T-helper 17 cell (primary cell): ENCODE measurements around the gene C11orf54. TPM values are rescaled to one million over a fixed set of nuclear protein-coding genes. Genes with fewer than 3 reads are reported as not detected.

Experiments used
- ATAC-seq: fragments of 150-1000 bp; cut with Tn5 transposase; 2 replicates; pipeline ENCODE4 v1.10.0; 2021; ENCODE audit warnings: mild to moderate bottlenecking, moderate library complexity
- DNase-seq, 3 donors: peaks; one replicate each; pipeline versions ENCODE4 v3.0.0 to v3.0.0-alpha.2; 2020 to 2021
- H3K9me3 ChIP-seq: one replicate; pipeline ENCODE4 v1.7.0; 2013; ENCODE audit warnings: low read length, mild to moderate bottlenecking; ENCODE audit not compliant: control insufficient read depth, poor library complexity, severe bottlenecking
- H3K27ac Mint-ChIP-seq: one replicate; pipeline ENCODE4 v1.8.0; 2022; ENCODE audit warnings: mild to moderate bottlenecking, moderate library complexity, mixed read lengths
- H3K27me3 Mint-ChIP-seq: one replicate; pipeline ENCODE4 v1.8.0; 2022; ENCODE audit warnings: mixed read lengths
- H3K36me3 Mint-ChIP-seq: one replicate; pipeline ENCODE4 v1.8.0; 2022; ENCODE audit warnings: low read depth, mixed read lengths
- H3K4me1 Mint-ChIP-seq: one replicate; pipeline ENCODE4 v1.8.0; 2022; ENCODE audit warnings: mild to moderate bottlenecking, mixed read lengths
- H3K4me3 Mint-ChIP-seq: one replicate; pipeline ENCODE4 v1.8.0; 2022; ENCODE audit warnings: mild to moderate bottlenecking, moderate library complexity, mixed read lengths
- total RNA-seq, 4 donors: library from RNA in 2 of 4; stranded (reverse) in 2 of 4; gene quantifications; one replicate each; pipeline ENCODE4 v1.2.3 and lab custom pipeline; 2022 to 2026

C11orf54 gene
- total RNA-seq, 2 donors from 2014 or later: 12.1 to 13.9 TPM

DNA sequence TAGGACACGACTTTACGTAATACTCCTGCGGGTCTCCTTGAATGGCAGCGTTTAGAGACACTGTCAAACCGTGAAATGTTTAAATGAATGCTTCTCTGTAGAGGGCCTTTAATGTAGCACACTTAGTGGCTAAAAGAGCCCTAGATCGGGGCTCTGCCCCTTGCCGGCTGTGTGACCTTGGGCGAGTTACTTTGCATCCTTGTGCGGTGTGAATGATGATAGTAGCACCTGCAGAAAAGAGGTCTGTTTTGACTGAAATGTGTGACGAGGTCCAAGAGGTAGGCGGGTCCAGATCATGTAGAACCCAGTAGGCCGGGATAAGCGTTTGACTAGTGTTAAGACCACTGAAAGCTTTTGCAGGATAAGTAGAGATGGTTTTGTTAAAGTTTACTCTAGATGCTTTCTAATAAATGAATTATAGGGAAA lies 43.5 kb downstream of the C11orf54 start:
- H3K27ac Mint-ChIP-seq: peak overlapping the region; percentile 96
- H3K9me3 ChIP-seq: no peaks in the 10 kb centered on the region
- no peaks in the 10 kb centered on the region for H3K36me3 Mint-ChIP-seq
- H3K4me1 Mint-ChIP-seq: peaks cover 31% of the 10 kb centered on the region
- ATAC-seq (no peak), DNase-seq (no peak)
- H3K4me3 Mint-ChIP-seq: peak overlapping the region; percentile 98
- H3K27me3 Mint-ChIP-seq: no peaks in the 10 kb centered on the region

GRCh38 chr11:93791493-93791892 lies 50.0 kb downstream of the C11orf54 start:
- Mint-ChIP-seq H3K27me3 (no peaks in the 10 kb centered on the region), H3K36me3 (no peaks in the 10 kb centered on the region), H3K27ac (peak overlapping the region; percentile 16), H3K4me1 (peaks cover 17% of the 10 kb centered on the region), H3K4me3 (no peak overlapping the region)
- DNase-seq (no peak), ATAC-seq (no peak)
- no peaks in the 10 kb centered on the region for H3K9me3 ChIP-seq

DNA sequence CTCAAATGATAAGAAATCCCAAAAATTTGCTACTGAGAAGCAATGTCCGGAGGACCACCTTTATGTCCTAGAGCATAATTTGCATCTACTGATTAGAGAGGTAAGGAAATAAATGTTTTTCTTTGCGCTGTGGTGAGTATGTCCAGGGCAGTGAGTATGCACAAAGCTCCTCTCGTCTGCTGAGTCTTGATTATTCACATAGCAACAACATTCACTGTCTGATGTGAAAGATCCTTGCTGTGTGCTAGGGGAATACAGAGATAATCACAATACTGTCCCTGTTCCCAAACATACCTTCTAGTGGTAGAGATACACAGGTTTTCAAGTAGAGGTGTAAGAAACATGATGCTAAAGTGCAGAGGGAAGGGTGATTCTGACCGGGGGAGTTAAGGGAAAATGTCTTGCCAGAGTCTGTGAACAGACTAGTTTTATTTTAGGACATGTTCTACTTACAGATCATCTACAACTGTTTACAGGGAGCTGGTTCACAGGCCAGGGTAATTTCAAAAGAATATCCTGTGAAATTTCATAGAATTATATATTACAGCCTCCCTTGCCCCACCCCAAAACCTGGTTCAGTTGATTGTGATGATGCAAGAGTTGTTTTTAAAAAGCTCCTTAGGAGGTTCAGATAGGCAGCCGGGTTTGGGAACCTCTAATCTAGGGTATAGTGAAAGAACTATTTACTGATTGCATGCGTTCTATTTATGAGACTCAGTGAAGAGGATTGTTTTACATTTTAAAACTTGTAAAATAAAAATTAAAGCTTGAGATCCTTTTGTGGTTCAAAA lies 55.2 kb downstream of the C11orf54 start:
- H3K36me3 Mint-ChIP-seq: no peaks in the 10 kb centered on the region
- no peaks in the 10 kb centered on the region for H3K9me3 ChIP-seq
- no peak overlapping the region for H3K27ac Mint-ChIP-seq
- ATAC-seq (no peak), DNase-seq (no peak)
- H3K27me3 Mint-ChIP-seq: no peaks in the 10 kb centered on the region
- H3K4me3 Mint-ChIP-seq: no peak overlapping the region
- peaks cover 10% of the 10 kb centered on the region for H3K4me1 Mint-ChIP-seq

DNA sequence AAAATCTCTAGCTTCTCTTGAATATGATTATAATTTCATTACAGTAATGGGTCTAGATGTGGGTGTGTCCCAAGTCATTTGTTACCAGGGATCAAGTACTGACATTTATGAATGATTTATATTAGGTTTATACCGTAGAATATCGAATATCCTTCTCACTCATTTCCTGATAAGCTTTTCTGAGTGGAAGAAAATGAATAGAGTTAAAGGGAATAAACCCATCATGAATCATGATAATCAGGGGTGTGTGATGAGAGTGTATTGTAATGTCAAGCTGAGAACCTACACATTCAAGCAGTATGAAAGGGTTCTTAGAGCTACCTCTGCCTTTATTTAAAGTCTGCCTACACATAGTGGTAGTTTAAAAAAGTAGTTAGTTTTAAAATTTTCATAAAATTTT lies 59.9 kb downstream of the C11orf54 start:
- H3K36me3 Mint-ChIP-seq: peaks cover 9% of the 10 kb centered on the region
- no peaks in the 10 kb centered on the region for H3K27me3 Mint-ChIP-seq
- H3K4me1 Mint-ChIP-seq: peaks cover 11% of the 10 kb centered on the region
- H3K27ac Mint-ChIP-seq: no peak overlapping the region
- H3K9me3 ChIP-seq: no peaks in the 10 kb centered on the region
- H3K4me3 Mint-ChIP-seq: no peak overlapping the region
- ATAC-seq (no peak), DNase-seq (no peak)

DNA sequence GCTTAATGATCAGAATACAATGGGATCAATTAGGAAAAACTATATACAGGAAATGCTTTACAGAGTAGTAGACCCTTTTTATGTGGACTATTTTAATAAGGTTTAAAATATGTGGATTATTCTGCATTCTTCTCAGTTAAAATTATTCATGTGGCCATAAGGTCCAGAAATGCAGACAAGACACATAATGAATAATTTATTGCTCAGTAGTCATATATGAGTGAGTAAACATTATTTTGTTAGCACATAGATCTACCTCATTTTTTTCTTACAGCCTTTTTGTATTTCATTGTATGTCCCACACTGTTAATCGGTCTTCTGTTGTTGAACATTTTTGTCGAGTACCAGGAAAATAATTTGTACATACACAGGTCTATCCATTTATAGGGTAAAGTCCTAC lies 63.4 kb downstream of the C11orf54 start:
- Mint-ChIP-seq H3K4me3 (no peak overlapping the region), H3K27me3 (no peaks in the 10 kb centered on the region), H3K4me1 (peaks cover 9% of the 10 kb centered on the region), H3K36me3 (peaks cover 9% of the 10 kb centered on the region), H3K27ac (no peak overlapping the region)
- no peak for ATAC-seq
- no peaks in the 10 kb centered on the region for H3K9me3 ChIP-seq
- DNase-seq: no peak

- no peak for ATAC-seq
- peaks cover 9% of the 10 kb centered on the region for H3K36me3 Mint-ChIP-seq
- H3K27ac Mint-ChIP-seq: no peak overlapping the region
- H3K4me1 Mint-ChIP-seq: peaks cover 6% of the 10 kb centered on the region
- no peak for DNase-seq
- H3K4me3 Mint-ChIP-seq: no peak overlapping the region
- H3K27me3 Mint-ChIP-seq: no peaks in the 10 kb centered on the region
- H3K9me3 ChIP-seq: no peaks in the 10 kb centered on the region
These were observed 66.5 kb downstream of the C11orf54 start for GRCh38 chr11:93807980-93808379.

- H3K4me1 Mint-ChIP-seq: no peaks in the 10 kb centered on the region
- peaks cover 2% of the 10 kb centered on the region for H3K36me3 Mint-ChIP-seq
- H3K9me3 ChIP-seq: no peaks in the 10 kb centered on the region
- no peak for DNase-seq
- no peak overlapping the region for H3K4me3 Mint-ChIP-seq
- no peak for ATAC-seq
- H3K27ac Mint-ChIP-seq: no peak overlapping the region
- H3K27me3 Mint-ChIP-seq: no peaks in the 10 kb centered on the region
These were observed 72.5 kb downstream of the C11orf54 start for GRCh38 chr11:93813974-93814373.

Other genes starting within 250 kb of the C11orf54 start
- 1 to 10 TPM; 6.6 to 8.9 TPM for gene SMCO4, start 198.3 kb upstream of the C11orf54 start, total RNA-seq
- gene CEP295, start 80.0 kb upstream of the C11orf54 start, total RNA-seq: 10 to 100 TPM in 1 of 2 donors, 1 to 10 TPM in 1; 9.3 to 11.9 TPM
- 100 to 1,000 TPM; 129 to 143 TPM for gene TAF1D, start 177 bp upstream of the C11orf54 start, total RNA-seq
- 10 to 100 TPM; 58.5 to 61.8 TPM for gene MED17, start 42.6 kb downstream of the C11orf54 start, total RNA-seq
- gene VSTM5, start 108.9 kb downstream of the C11orf54 start, total RNA-seq: not detected